HepG2 (cell line): ENCODE data around the gene INHBC. TPM values are rescaled to one million over a fixed set of nuclear protein-coding genes. Genes with fewer than 3 reads are reported as not detected.

Source experiments
- ATF1 ChIP-seq: IDR thresholded peaks from 2 replicates; pipeline ENCODE4 v1.6.1; 2016; ENCODE audit warnings: mild to moderate bottlenecking, control low read depth
- ATF7-NPFF ChIP-seq: sonication (generic); formaldehyde crosslinking; IDR thresholded peaks from 2 replicates; pipeline ENCODE4 v1.8.1; 2023; ENCODE audit warnings: mild to moderate bottlenecking, low read depth, missing genetic modification reagents, moderate library complexity
- GLI4 ChIP-seq: sonication (generic); formaldehyde crosslinking; IDR thresholded peaks from 2 replicates; pipeline ENCODE4 v1.5.1; 2020; ENCODE audit warnings: missing genetic modification reagents, mild to moderate bottlenecking, moderate library complexity, borderline replicate concordance
- HOXA3 ChIP-seq: sonication (generic); formaldehyde crosslinking; IDR thresholded peaks from 2 replicates; pipeline ENCODE4 v1.5.0; 2020; ENCODE audit warnings: missing genetic modification reagents
- HOXD1 ChIP-seq: sonication (generic); formaldehyde crosslinking; IDR thresholded peaks from 2 replicates; pipeline ENCODE4 v1.5.0; 2020; ENCODE audit warnings: missing genetic modification reagents
- KLF12 ChIP-seq: sonication (generic); formaldehyde crosslinking; IDR thresholded peaks from 2 replicates; pipeline ENCODE4 v1.4.0; 2020; ENCODE audit warnings: missing genetic modification reagents, borderline replicate concordance
- MIER3 ChIP-seq: IDR thresholded peaks from 2 replicates; pipeline ENCODE4 v1.6.1; 2016; ENCODE audit warnings: missing compliant biosample characterization, borderline replicate concordance
- MXI1 ChIP-seq: IDR thresholded peaks from 3 replicates; pipeline ENCODE4 v1.6.1; 2012; ENCODE audit warnings: low read depth, low read length, inconsistent platforms, borderline replicate concordance
- MYC ChIP-seq: sonication (generic); formaldehyde crosslinking; IDR thresholded peaks from 2 replicates; pipeline ENCODE4 v1.9.0; 2021; ENCODE audit warnings: missing genetic modification reagents, borderline replicate concordance
- NFE2 ChIP-seq: sonication (generic); formaldehyde crosslinking; IDR thresholded peaks from 2 replicates; pipeline ENCODE4 v1.4.0; 2020; ENCODE audit warnings: missing genetic modification reagents
- NKX3-1 ChIP-seq: sonication (generic); formaldehyde crosslinking; IDR thresholded peaks from 2 replicates; pipeline ENCODE4 v1.5.0; 2020; ENCODE audit warnings: missing genetic modification reagents
- NR1H2 ChIP-seq: sonication (generic); formaldehyde crosslinking; IDR thresholded peaks from 2 replicates; pipeline ENCODE4 v1.8.1; 2022; ENCODE audit warnings: low read depth, missing genetic modification reagents, borderline replicate concordance
- POLR2A ChIP-seq, 2 experiments: IDR thresholded peaks; 2 replicates each; pipeline ENCODE4 v1.6.1; 2011; ENCODE audit warnings: low read depth in 2 of 2, low read length in 2 of 2, mild to moderate bottlenecking in 1 of 2, moderate library complexity in 1 of 2; ENCODE audit not compliant: insufficient read depth in 1 of 2
- PRDM4 ChIP-seq: sonication (generic); formaldehyde crosslinking; IDR thresholded peaks from 2 replicates; pipeline ENCODE4 v1.9.0; 2021; ENCODE audit warnings: missing genetic modification reagents, borderline replicate concordance
- PRPF4 ChIP-seq: fragments of 200-400 bp; formaldehyde crosslinking; IDR thresholded peaks from 2 replicates; pipeline ENCODE4 v1.6.1; 2016; ENCODE audit warnings: low read length, low read depth; ENCODE audit not compliant: poor library complexity, severe bottlenecking
- RELA ChIP-seq: sonication (generic); formaldehyde crosslinking; IDR thresholded peaks from 2 replicates; pipeline ENCODE4 v1.4.0; 2020; ENCODE audit warnings: missing genetic modification reagents
- REST ChIP-seq, 2 experiments: IDR thresholded peaks; 2 replicates each; pipeline ENCODE4 v1.6.1; 2011 to 2012; ENCODE audit warnings: low read length in 2 of 2, borderline replicate concordance in 1 of 2, low read depth in 1 of 2, mild to moderate bottlenecking in 1 of 2, moderate library complexity in 1 of 2
- ZIK1 ChIP-seq: sonication (generic); formaldehyde crosslinking; IDR thresholded peaks from 2 replicates; pipeline ENCODE4 v1.5.0; 2020; ENCODE audit warnings: mild to moderate bottlenecking, low read depth, missing genetic modification reagents, borderline replicate concordance
- ZMYM3 ChIP-seq: sonication (generic); formaldehyde crosslinking; IDR thresholded peaks from 2 replicates; pipeline ENCODE4 v1.5.1; 2020; ENCODE audit warnings: mild to moderate bottlenecking, missing genetic modification reagents
- ZNF121 ChIP-seq: sonication (generic); formaldehyde crosslinking; IDR thresholded peaks from 2 replicates; pipeline ENCODE4 v1.5.0; 2020; ENCODE audit warnings: mild to moderate bottlenecking, missing genetic modification reagents
- ZNF224 ChIP-seq: sonication (generic); formaldehyde crosslinking; IDR thresholded peaks from 2 replicates; pipeline ENCODE4 v1.5.0; 2020; ENCODE audit warnings: mild to moderate bottlenecking, missing genetic modification reagents
- ZNF3 ChIP-seq: IDR thresholded peaks from 2 replicates; pipeline ENCODE4 v1.7.0; 2017; ENCODE audit warnings: inconsistent platforms
- ZNF33B ChIP-seq: sonication (generic); formaldehyde crosslinking; IDR thresholded peaks from 2 replicates; pipeline ENCODE4 v1.5.1; 2020; ENCODE audit warnings: mild to moderate bottlenecking, missing genetic modification reagents
- ZNF572 ChIP-seq: sonication (generic); formaldehyde crosslinking; IDR thresholded peaks from 2 replicates; pipeline ENCODE4 v1.5.1; 2020; ENCODE audit warnings: mild to moderate bottlenecking, missing genetic modification reagents
- ZNF670 ChIP-seq: sonication (generic); formaldehyde crosslinking; IDR thresholded peaks from 2 replicates; pipeline ENCODE4 v1.8.0; 2022; ENCODE audit warnings: mild to moderate bottlenecking, missing genetic modification reagents, borderline replicate concordance
- ZNF746 ChIP-seq: sonication (generic); formaldehyde crosslinking; IDR thresholded peaks from 2 replicates; pipeline ENCODE4 v1.8.0; 2022; ENCODE audit warnings: mild to moderate bottlenecking, missing genetic modification reagents
- ZNF775 ChIP-seq: sonication (generic); formaldehyde crosslinking; IDR thresholded peaks from 2 replicates; pipeline ENCODE4 v1.4.0; 2020; ENCODE audit warnings: missing genetic modification reagents, mild to moderate bottlenecking, moderate library complexity, borderline replicate concordance
- polyA plus RNA-seq, 8 experiments: library from polyadenylated mRNA; depleted of rRNA in 3 of 8; stranded (reverse) in 7 of 8; unstranded in 1 of 8; fragments of >200 nt; fragmentation: Illumina TruSeq in 4 of 8; extraction: Trizol in 4 of 8; gene quantifications; 2 replicates each; pipeline versions ENCODE4 v1.2.1 to v1.2.3, GENCODE V29; 2011 to 2016; ENCODE audit warnings: low read depth in 4 of 8, missing spikeins in 1 of 8, mixed read lengths in 1 of 8; ENCODE audit not compliant: insufficient read depth in 1 of 8
- total RNA-seq, 5 experiments: library from RNA; depleted of rRNA; stranded (reverse); fragments of >200 nt; fragmentation: Illumina TruSeq; extraction: Trizol; gene quantifications; 2 replicates each; pipeline ENCODE4 v1.2.3, GENCODE V29; 2016; ENCODE audit warnings: low read depth in 1 of 5

INHBC gene
- total and polyA plus RNA-seq, 2 of the 13 experiments (the other 11 are each of a cell fraction or from before 2014, with no cell fraction given): 1.8 to 13.8 TPM

DNA sequence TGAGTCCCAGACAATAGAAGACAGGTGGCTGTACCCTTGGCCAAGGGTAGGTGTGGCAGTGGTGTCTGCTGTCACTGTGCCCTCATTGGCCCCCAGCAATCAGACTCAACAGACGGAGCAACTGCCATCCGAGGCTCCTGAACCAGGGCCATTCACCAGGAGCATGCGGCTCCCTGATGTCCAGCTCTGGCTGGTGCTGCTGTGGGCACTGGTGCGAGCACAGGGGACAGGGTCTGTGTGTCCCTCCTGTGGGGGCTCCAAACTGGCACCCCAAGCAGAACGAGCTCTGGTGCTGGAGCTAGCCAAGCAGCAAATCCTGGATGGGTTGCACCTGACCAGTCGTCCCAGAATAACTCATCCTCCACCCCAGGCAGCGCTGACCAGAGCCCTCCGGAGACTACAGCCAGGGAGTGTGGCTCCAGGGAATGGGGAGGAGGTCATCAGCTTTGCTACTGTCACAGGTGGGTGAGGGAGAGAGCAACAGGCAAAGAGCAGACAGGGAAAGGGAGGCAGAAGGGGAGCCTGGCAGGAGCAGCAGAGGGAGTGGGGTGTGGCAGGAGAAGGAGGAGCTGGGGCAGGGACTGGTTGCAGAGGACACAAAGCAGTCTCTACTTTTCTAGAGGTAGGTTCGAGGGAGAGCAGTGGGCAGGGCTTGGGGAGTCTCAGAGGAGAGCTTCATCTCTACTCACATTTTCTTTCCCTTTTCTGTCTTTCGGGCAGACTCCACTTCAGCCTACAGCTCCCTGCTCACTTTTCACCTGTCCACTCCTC is 21.0 kb downstream of the INHBC start (continued):
- TF ChIP-seq MIER3 (CRISPR knock-in tag) (no peak; the same call in 1 of the 2 replicates), POLR2A (IDR thresholded peaks at IDR 0.05; ENCODE audit: insufficient read depth in 1 of 2, low read depth in 2 of 2, low read length in 2 of 2) (peak in 1 of 2 experiments; percentile 5; a peak in 1 of 4 replicates), ATF7-NPFF (CRISPR knock-in tag) (no peak), GLI4 (no peak), ZNF33B (CRISPR knock-in tag) (no peak), ZNF572 (CRISPR knock-in tag) (0 out of 2 replicates have a peak, but pooled peaks have one; percentile 63), NKX3-1 (CRISPR knock-in tag) (no peak), ZNF746 (CRISPR knock-in tag) (no peak), ZIK1 (CRISPR knock-in tag) (no peak), MYC (peak; percentile 6; the same call in 1 of the 2 replicates), REST (IDR thresholded peaks at IDR 0.05; ENCODE audit: borderline replicate concordance in 1 of 2, low read depth in 1 of 2, low read length in 2 of 2) (no peak), MXI1 (no peak), ATF1 (CRISPR knock-in tag) (no peak), KLF12 (CRISPR knock-in tag) (no peak), HOXA3 (CRISPR knock-in tag) (no peak; the same call in 1 of the 2 replicates), ZNF224 (no peak), PRPF4 (no peak), ZMYM3 (CRISPR knock-in tag) (no peak), ZNF3 (CRISPR knock-in tag) (no peak), RELA (no peak), ZNF775 (CRISPR knock-in tag) (no peak), HOXD1 (CRISPR knock-in tag) (no peak), ZNF121 (no peak), NFE2 (no peak), PRDM4 (CRISPR knock-in tag) (no peak), ZNF670 (CRISPR knock-in tag) (no peak), NR1H2 (CRISPR knock-in tag) (no peak)
